GM12872 (cell line): Measurements from ENCODE around the gene ADCY2.

Experiments used
- CTCF ChIP-seq: IDR thresholded peaks from 3 replicates; pipeline ENCODE4 v1.5.1; 2011; ENCODE audit warnings: low read depth, mild to moderate bottlenecking, low read length, moderate library complexity; ENCODE audit not compliant: insufficient read depth

ADCY2 gene

GRCh38 chr5:7597059-7597642 lies 201.2 kb downstream of the ADCY2 start:
- TF ChIP-seq CTCF, result no peak

- no peak for TF ChIP-seq CTCF
These were observed 211.0 kb downstream of the ADCY2 start for GRCh38 chr5:7606840-7607465.

GRCh38 chr5:7608772-7609171 lies 212.8 kb downstream of the ADCY2 start:
- no peak for TF ChIP-seq CTCF

GRCh38 chr5:7609726-7610125 lies 213.8 kb downstream of the ADCY2 start:
- no peak for TF ChIP-seq CTCF

- TF ChIP-seq CTCF, result no peak
These were observed 214.7 kb downstream of the ADCY2 start for GRCh38 chr5:7610531-7611177.

GRCh38 chr5:7611518-7611917 lies 215.6 kb downstream of the ADCY2 start:
- TF ChIP-seq CTCF, result no peak

GRCh38 chr5:7615566-7616061 lies 219.7 kb downstream of the ADCY2 start:
- no peak for TF ChIP-seq CTCF
